ENCODE measurements around the gene GOLGA5. TPM values are rescaled to one million over a fixed set of nuclear protein-coding genes. Genes with fewer than 3 reads are reported as not detected.

Gene GOLGA5
- total and polyA plus RNA-seq, 2 experiments from 2014 or later = 26.2 to 30.2 TPM

- no peak for TF ChIP-seq NANOG (IDR thresholded peaks at IDR 0.05; ENCODE audit: borderline replicate concordance)
- TF ChIP-seq STAT1 (IDR thresholded peaks at IDR 0.05; ENCODE audit: unreplicated experiment) = no peak
- TF ChIP-seq POLR2AphosphoS5 (IDR thresholded peaks at IDR 0.05; ENCODE audit: low read depth) = no peak
- TF ChIP-seq JUNB (IDR thresholded peaks at IDR 0.05; ENCODE audit: unreplicated experiment) = no peak
- TF ChIP-seq ETS1 (IDR thresholded peaks at IDR 0.05) = no peak
- TF ChIP-seq CTCF (conservative IDR thresholded peaks at IDR 0.05; ENCODE audit: low read depth in 2 of 2) = no peak
- no peak for TF ChIP-seq ZNF331 (CRISPR knock-in tag; IDR thresholded peaks at IDR 0.05; ENCODE audit: low read depth)
- no peak for TF ChIP-seq EZH2 (IDR thresholded peaks at IDR 0.05; ENCODE audit: low read depth, unreplicated experiment)
- TF ChIP-seq CREB1 (CRISPR knock-in tag; IDR thresholded peaks at IDR 0.05; ENCODE audit: low read depth) = no peak
Observed at GRCh38 chr14:92786427-92786756, 7.7 kb upstream of the GOLGA5 start (continued).

GRCh38 chr14:92787554-92787953 lies 6.6 kb upstream of the GOLGA5 start:
- Mint-ChIP-seq H3K4me1 (peaks cover 7% of the 10 kb centered on the region; the same call in 2 of the 3 replicates), H3K9me3 (peaks cover 9% of the 10 kb centered on the region), H3K27ac (no peak overlapping the region), H3K27me3 (ENCODE audit: insufficient read depth, low read depth, poor library complexity) (no peaks in the 10 kb centered on the region), H3K36me3 (ENCODE audit: low read depth) (peaks cover 5% of the 10 kb centered on the region; the same call in 2 of the 3 replicates), H3K4me3 (no peak overlapping the region)
- no peaks in the 10 kb centered on the region for H3K79me2 ChIP-seq (replicated peaks; ENCODE audit: insufficient read depth)
- no peaks in the 10 kb centered on the region for H3K27me3 ChIP-seq (ENCODE audit: insufficient read depth)
- no peaks in the 10 kb centered on the region for H4K20me1 ChIP-seq (replicated peaks; ENCODE audit: insufficient read depth)
- no peaks in the 10 kb centered on the region for H3F3A ChIP-seq (replicated peaks; ENCODE audit: low read depth)
- H3K4me2 ChIP-seq = no peak overlapping the region
- 0 out of 2 replicates have a peak overlapping the region, but pooled peaks have one; percentile 18 for H2AFZ ChIP-seq
- H3K27ac ChIP-seq (ENCODE audit: low read depth) = no peak overlapping the region
- H3K4me3 ChIP-seq = no peak overlapping the region
- DNase-seq (ENCODE audit: low spot score) = no peak
- H3K4me1 ChIP-seq (ENCODE audit: insufficient read depth) = no peaks in the 10 kb centered on the region; the same call in 1 of the 2 replicates
- peaks cover 4% of the 10 kb centered on the region; the same call in 1 of the 2 replicates for H3K9me2 ChIP-seq (ENCODE audit: insufficient read depth)
- no peaks in the 10 kb centered on the region for H3K36me3 ChIP-seq (ENCODE audit: insufficient read depth)
- ATAC-seq = no peak
- TF ChIP-seq NANOG (IDR thresholded peaks at IDR 0.05; ENCODE audit: borderline replicate concordance) (no peak), JUNB (IDR thresholded peaks at IDR 0.05; ENCODE audit: unreplicated experiment) (no peak), ETS1 (IDR thresholded peaks at IDR 0.05) (no peak), STAT1 (IDR thresholded peaks at IDR 0.05; ENCODE audit: unreplicated experiment) (no peak), ZNF331 (CRISPR knock-in tag; IDR thresholded peaks at IDR 0.05; ENCODE audit: low read depth) (no peak), ZNF462 (CRISPR knock-in tag; IDR thresholded peaks at IDR 0.05) (no peak), CREB1 (CRISPR knock-in tag; IDR thresholded peaks at IDR 0.05; ENCODE audit: low read depth) (no peak), POLR2AphosphoS5 (IDR thresholded peaks at IDR 0.05; ENCODE audit: low read depth) (no peak), EZH2 (IDR thresholded peaks at IDR 0.05; ENCODE audit: low read depth, unreplicated experiment) (no peak), CTCF (conservative IDR thresholded peaks at IDR 0.05; ENCODE audit: low read depth in 2 of 2) (no peak), ZNF114 (CRISPR knock-in tag; IDR thresholded peaks at IDR 0.05) (no peak)
